Stimulated activated CD4-positive, alpha-beta T cell treated with anti-CD3 and anti-CD28 coated beads, Interleukin-2, amount 100 ng/mL, for 4 hours (primary cell): ENCODE data around the gene ISM1.

ENCODE experiments used
- DNase-seq: peaks from one replicate; pipeline ENCODE4 v3.0.0-alpha.2; 2020; ENCODE audit warnings: low read depth

Gene ISM1

DNA sequence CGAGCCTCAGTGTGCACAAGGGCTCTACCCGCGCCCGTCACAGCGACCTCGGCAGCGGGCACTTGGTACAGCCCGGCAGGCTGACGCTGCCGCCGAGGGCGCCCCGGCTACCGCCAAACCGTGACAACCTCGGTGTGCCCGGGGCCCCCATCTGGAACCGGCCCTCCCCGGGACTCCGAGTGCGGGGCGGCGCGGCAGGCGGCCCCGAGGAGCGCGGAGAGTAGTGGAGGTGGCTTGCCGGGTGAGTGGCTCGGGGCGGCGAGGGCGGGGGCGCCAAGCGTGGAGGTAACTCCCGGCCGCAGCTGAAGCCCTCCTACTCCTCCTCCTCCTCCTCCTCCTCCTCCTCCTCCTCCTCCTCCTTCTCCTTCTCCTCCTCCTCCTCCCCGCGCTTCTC is at the start of gene ISM1:
Gene ISM1 (plus strand): TSS at position 371 of the 394 bp plus-strand sequence. CDS start 503 bp downstream, outside the sequence.
- peak; percentile 35 for DNase-seq

DNA sequence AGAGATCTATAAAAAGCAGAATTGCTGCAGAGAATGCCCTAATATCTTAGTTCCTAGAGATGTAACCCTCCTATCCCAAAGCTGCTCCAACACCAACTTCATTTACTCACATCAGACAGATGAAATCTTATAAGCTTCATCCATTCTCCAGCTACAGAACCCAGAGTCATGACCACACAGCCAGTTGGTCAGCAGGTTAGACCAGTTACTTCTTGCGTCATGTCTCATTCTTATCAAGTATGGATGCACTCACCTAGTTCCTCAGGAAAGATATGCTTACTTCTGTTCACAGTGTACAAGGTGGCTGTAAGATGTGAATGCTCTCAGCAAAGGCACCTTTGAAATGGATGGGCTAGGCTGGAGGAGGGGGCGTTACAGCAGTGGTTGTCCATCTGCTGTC is 47.9 kb upstream of the ISM1 start:
- no peak for DNase-seq

DNA sequence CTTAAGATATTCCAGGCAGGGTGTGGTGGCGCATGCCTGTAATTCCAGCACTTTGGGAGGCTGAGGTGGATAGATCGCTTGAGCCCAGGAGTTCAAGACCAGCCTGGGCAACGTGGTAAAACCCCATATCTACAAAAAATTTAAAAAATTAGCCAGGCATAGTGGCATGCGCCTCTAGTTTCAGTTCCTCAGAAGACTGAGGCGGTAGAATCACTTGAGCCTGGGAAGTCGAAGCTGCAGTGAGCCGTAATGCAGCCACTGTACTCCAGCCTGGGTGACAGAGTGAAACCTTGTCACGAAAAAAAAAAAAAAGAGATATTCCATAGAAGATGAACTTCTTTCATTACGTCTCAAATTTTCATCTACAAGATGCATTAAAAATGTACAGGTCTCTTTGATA is 46.7 kb upstream of the ISM1 start:
- no peak for DNase-seq

DNA sequence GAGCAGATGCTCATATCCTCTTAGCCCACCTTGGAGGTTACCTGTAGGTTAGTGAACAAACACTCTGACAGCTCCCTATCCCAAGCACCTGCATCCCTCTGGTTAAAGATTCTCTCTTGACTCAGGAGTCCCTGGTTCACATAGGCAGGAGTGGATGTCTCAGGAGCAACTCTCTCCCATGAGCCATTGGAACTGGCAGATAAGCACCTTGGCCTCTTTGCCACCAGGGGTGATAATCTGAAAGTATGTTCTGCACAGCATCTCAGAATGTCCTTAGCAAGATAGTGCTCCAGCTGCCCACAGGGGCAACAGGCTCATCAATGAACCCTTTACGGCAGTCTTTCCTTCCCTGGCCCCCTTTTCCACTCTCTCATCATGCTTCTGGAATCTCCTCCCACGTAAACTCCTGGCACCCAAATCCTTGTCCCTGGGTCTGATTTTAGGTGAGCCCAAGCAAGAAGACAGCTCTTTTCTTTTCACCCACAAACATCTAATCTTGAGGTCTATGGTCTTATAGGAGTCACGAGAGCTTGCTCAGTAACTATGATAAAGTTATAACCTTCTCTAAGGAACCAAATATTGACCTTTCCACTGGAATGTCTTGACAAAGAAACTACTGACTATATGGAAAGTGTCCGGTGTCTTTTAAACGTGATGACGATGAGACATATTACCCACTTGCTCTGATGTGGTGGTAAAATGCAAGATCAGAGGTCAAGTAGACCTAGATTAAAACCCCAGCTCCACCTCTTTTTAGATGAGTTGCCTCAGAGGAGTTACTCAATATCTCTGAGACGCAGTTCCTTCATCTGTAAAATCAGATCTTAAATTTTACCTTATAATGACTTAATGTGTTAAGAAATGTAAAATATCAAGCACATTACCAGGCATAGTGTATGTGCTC is 39.8 kb upstream of the ISM1 start:
- DNase-seq, result no peak

DNA sequence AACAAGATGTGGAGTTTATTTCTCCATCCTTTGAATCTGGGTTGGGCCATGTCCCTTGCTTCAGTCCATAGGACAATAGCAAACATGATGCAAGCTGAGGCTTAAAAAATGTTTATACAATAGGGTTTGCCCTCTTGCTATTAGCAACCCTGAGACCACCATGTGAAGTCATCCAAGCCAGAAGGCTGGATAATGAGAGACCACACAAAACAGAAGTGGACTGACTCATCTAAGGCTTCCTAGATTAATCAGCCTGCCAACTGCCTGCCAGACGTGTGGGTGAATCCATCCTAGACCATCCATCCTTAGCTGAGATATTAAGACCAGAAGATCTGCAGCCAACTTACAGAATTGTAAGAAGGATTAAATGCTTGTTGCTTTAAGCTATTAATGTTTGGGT is 38.1 kb upstream of the ISM1 start:
- no peak for DNase-seq

DNA sequence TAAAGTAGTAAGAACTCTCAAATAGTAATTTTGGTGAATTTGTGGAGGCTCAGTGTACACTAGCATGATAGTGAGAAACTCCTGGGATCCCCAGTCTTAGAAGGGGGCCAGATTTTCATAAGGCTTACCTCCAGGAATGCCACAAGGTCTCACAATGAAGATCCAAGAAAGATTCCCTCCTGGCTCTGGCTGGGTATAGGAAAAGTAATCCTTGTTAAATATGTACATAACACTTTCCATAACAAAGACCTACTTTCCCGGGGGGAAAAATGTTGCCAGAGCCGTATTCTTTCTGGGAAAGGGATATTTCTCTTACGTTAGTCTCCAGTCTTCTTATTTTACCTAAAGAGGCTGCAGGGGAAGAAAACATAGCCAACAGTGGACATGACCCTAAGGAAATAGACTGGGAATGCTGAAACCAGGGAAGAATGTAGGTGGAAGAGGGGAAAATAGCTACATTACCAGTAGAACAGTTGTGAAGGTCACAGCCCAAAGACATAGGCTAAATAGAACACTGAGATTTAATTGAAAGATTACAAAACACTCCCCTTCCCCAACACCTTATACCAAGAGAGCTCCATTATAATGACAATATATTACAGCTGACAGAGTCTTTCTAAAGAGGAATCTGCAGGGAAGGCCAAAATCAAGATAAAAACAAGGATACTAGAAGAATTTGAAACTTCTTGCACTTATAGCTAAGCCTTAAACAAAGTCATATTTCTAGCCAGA is 34.9 kb upstream of the ISM1 start:
- DNase-seq, result no peak

DNA sequence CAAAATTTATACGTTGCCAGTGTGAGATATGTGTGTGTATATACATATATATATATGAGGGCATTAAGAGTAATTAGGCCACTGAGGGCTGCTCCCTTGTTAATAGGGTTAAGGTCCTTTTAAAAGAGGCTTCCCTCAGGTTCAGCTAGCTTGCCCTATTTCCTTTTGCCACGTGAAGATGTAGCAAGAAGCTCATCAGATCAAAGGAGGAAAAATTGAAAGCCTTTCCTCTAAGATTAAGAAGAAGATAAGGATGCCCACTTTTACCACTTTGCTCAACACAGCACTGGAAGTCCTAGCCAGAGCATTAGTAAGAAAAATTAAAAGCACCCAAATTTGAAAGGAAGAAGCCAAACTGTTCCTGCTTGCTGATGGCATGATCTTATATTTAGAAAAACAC is 33.2 kb upstream of the ISM1 start:
- no peak for DNase-seq

DNA sequence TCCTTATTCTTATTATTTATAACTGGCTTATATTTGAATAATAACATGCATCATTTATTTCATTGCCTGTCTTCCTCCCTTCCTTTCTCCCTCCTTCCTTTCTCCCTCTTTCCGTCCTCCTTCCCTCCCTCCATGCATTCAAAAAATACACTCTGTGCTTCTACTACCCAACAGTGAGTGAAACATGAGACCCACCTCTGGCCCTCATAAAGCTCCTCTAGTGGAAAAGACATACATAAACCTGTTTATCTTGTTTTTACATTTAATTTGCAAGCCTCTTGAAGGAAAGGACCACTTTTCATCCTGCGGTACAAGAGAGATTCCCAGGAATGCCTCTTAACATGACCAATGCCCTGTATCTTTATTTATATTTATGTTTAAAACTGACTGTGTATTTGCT is 21.8 kb upstream of the ISM1 start:
- DNase-seq, result no peak

DNA sequence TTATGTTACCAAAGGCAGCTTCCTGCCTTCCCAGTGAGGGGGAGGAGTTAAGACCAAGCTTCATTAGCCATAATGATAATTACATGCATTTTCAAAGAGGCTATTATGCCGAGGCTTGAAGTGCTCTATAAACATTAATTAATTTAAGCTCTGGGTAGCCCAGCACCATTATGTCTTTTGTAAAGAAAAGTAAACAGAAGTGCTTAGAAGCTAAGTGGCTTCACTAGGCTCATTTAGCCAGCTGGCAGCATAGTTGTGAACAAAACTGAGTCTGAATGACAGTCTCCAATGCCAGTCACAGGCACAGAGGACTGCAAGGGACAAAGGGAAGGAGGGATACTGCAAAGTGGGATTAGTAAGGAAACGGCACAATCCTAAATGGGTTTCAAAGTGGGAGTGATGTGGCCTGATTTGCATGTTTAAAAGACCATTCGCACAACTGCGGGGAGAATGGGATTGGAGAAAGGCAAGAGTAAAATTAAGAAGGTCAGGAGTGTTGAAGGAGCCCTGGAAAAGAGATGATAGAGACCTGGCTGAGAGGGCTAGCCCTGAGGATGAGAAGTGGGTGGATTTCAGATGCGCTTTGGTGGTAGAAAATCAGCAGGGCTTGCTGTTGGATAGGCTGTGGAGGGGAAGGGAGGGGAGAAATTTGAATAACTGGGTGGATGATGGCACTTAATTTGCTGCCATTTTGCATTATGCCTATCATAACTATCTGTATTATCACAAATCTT is 20.1 kb upstream of the ISM1 start:
- no peak for DNase-seq

DNA sequence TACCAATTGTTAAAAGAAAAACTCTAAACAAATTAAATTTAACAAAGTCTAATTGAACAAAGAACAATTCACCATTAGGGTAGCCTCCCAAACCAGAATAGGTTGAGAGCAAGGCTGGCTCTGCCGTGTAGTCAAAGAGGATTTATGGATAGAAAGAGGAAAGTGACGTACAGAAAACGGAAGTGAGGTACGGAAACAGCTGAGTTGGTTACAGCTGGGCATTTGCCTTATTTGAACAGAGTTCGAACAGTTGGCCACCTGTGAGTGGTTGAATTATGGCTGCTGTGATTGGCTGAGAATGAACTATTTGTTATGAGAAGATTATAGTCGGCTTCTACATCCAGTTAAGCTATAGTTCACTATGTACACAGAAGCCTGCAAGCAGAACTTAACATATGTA is 18.5 kb upstream of the ISM1 start:
- no peak for DNase-seq

DNA sequence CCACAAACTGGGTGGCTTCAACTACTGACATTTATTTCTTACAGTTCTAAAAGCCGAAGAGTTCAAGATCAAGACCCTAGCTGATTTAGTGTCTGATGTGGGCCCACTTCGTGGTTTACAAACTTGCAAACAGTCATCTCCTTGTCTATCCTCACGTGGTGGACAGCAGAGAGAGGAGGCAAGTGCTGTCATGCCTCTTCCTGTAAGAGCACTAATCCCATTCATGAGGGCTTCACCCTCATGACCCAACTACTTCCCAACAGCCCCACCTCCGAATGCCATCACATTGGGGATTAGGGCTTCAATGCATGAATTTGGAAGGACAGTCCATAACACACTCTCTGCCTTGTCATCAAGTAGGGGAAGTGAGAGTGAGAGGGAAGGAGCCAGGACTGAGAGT is 15.6 kb upstream of the ISM1 start:
- no peak for DNase-seq

DNA sequence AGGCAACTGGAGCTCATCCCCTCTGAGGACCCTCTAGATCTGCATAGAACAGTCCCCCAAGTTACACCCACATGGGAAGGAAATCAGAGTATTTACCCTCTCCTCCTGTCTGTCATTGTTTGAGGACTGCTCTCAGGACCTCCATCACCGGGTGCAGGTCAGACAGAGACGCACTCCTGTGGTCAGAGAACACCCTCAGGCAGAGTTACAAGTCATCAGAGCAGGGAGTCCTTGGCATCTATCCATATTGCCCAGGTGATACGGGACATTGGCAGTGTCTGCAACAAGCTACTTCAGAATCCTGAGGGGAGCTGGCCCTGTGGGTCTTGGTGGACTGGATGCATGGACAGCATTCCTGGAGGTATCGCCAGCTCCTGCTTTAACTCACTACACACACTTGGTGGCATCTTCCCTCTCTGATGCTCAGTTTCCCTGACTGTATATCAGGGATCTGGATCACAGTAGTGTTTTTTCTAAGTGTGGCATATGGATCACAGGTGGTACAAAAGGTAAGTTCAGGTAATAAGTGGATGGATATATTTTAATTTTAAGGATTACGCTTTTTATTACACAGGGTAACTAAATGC is 15.1 kb upstream of the ISM1 start:
- DNase-seq, result no peak

DNA sequence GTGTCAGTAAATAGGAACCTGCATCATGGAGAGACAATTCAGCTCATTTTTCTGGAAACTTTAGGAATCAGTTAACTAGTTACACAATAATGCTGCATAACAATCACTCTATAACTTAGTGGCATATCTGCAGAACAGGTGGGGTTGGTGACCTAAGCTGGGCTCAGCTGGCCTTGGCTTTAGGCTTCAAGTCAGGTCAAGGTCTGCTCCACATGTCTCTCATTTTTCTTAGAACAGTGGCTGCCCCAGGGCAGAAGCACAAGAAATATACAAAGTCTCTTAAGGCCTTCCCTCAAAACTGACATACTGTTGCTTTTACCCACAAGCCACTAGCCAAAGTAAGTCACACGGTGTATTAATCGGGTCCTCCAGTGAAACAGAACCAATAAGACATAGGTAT is 14.1 kb upstream of the ISM1 start:
- DNase-seq, result no peak

DNA sequence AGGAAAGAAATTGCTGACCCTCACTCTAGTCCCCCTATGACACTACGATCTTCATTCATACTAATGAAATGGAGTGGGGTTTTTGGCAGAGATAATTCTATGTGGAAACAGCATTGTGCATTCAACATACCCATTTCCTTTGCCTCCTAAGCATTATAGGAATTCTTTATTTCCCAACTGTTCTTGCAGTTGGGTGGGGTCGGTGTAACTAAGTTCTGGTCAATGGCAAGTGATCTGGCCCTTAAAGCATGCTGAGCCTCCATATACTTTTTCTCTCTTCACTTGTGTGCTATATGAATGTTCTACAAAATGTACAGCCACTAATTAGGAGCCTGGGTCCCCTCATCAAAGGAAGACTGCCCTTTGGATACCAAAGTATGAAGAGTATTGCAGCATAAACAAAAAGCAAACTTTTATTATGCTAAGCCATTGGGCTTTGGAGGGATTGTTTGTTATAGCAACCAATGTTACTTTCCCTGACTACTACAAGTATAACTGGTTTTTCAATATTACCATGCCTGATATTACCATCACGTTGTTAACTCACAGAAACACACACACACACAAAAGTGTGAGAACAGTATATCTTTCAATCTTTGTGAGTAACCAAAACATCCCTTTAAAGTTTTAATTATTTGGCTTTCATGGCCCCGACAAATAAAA is 9.0 kb upstream of the ISM1 start:
- DNase-seq, result no peak

DNA sequence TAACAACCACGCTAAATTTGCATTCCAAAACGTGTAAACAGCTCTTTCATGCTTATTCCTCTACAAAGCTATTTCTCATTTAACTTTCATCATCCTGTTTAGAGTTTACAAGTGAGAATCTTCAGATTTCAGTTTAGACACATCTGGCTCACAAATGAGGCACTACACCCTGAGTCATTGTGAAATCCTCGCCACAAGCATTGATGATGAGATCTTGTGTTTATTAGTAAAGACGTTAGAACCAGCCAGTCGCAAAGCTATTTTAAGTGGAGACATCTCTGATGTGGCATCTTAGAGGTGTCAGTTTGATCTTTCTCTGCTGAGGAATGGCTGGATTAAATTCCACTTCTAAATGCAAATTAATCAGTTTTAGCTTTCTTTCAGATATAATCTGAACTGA is 8.3 kb upstream of the ISM1 start:
- DNase-seq, result no peak

DNA sequence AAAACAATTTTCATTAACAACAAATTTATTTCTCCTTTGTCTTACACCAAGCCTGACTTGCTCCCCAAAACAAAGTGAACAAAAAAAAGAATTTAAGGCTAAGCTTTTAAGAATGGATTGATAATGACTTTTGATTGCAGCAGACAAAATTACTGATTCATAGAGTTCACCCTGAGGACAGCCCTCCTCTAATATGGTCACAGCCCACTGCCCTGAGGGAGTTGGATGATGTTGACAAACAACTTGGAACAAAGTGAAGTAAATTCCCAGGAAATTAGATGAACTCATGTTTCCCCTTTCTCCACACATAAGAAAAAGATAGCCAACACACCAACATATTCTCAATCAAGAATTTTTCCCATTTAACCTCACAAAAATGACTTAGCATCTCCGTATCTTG is 7.7 kb upstream of the ISM1 start:
- no peak for DNase-seq

DNA sequence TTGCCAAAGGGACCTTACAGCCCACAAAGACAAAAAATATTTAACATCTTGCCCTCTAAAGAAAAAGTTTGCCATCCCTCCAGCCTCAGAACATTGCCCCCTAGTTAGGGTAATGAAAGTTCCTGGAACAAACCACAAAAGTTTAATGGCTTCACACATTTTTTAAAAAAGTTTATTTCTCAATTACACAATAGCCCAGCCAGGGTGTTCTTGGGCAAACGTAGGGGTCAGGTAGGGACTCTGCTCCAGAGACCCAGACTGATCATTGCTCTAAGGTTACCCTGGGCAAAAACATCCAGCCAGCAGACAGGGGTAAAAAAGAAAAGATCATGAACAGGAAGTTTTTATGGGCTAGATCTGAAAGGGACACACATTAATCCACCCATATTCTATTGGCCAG is 4.5 kb upstream of the ISM1 start:
- no peak for DNase-seq

DNA sequence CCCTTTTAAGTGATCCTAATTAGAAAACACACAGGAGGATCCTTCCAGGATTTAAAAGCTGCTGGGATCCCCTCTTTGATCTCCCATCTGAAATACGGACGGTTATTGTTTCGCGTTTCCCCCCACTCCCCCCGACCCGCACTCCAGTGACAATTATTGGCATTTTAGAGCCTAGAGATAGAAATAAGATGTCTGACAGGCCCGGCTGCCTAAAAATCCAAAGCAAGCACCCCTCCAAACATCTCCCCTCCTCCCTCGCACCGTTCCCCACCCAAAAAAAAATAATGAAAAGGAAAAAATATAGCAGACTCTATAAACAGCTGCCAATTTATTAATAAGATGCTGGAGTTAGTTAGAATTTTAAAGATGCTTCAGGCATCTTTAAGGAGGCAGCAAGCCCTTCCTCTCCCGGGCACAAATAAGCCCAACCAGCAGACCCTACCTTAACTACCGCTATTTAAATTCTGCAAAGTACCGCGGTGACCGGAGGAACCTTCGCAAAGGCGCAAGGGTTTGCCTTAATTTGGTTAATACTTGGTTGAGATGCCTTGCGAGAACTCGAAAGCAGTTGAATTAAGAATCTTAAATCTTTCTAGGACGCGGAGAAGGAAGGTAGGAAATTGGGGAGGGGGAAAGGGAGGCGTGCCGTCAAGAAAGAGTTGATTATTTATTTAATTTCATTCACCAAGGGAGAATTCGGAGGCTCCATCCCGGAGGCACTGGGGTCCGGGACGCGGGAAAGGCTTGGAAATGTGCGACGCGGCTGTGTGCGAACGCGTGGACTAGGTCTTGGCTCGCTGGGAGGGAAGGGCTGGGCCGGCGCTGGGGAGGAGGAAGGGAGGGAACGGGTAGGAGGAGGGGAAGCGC is 1.5 kb upstream of the ISM1 start:
- DNase-seq, result no peak

DNA sequence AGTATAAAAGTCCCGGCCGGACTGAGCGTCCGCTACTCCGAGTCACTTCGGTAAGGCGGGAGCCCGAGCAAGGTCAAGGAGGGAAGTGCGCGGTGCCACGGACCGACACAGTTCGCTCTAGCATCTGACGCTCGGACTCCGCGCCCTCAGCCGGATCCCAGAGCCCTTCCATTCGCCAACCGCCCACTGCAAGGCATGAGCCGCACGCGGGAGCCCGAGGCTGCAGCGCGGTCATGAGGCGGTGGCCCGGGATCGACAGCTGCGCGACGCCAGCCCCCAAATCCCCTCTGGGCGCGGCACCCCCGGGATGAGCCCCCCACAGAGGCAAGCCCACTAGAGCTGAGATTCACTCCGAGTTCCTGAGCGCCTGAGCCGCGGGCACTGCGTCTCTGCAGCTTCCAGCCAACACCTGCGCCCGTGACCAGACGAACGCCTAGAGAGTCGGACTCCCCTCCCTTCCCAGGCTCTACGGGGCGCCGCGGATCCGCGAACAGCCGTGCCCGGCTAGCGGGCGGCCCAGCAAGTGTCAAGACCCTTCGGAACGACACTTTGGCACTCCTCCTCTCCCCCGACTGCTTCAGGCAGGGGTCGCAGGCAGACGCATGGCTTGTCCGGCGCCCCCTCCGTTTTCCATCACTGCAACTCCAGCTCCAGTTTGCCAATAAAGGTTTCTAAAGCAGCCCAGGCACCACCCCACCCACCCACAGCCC is 725 bp upstream of the ISM1 start:
- DNase-seq, result no peak

DNA sequence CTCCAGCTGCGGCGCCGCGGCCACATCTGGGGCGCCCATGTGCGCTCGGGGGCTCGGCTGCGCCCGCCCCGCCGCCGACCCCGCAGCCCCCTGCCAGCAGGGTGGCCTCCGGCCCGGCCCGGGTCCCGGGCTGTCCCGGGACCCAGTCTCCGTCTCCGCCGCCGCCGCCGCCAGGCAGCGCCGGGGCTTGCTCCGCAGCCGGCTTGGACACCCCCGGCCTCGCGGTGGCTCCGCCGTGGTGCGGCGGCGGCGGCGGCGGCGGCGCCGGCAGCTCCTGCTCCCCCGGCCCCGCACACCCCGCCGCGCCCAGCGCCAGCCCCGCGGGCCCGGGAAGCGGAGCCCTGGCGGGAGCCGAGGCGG is 219 bp downstream of the ISM1 start:
- no peak for DNase-seq
